HG03095 (cell line): ENCODE results near the gene FHOD3.

Source experiments
- ATAC-seq: cut with Tn5 transposase; IDR thresholded peaks from one replicate; pipeline ENCODE4 v1.9.1; 2021; ENCODE audit warnings: moderate library complexity; ENCODE audit not compliant: unreplicated experiment

The FHOD3 gene

GRCh38 chr18:36580266-36580665 is 282.8 kb downstream of the FHOD3 start:
- ATAC-seq = no peak

GRCh38 chr18:36580874-36581750 is 283.6 kb downstream of the FHOD3 start:
- ATAC-seq = no peak

GRCh38 chr18:36582988-36583745 is 285.7 kb downstream of the FHOD3 start:
- peak; percentile 86 for ATAC-seq

GRCh38 chr18:36589857-36590543 is 292.5 kb downstream of the FHOD3 start:
- ATAC-seq = no peak

- no peak for ATAC-seq
Measured at GRCh38 chr18:36590621-36591580, 293.4 kb downstream of the FHOD3 start.

GRCh38 chr18:36592282-36592681 is 294.8 kb downstream of the FHOD3 start:
- no peak for ATAC-seq

GRCh38 chr18:36593001-36593400 is 295.5 kb downstream of the FHOD3 start:
- ATAC-seq = no peak

- no peak for ATAC-seq
Measured at GRCh38 chr18:36593641-36594040, 296.1 kb downstream of the FHOD3 start.

- ATAC-seq = no peak
Measured at GRCh38 chr18:36594621-36595020, 297.1 kb downstream of the FHOD3 start.

- ATAC-seq = no peak
Measured at GRCh38 chr18:36595046-36595817, 297.7 kb downstream of the FHOD3 start.

GRCh38 chr18:36595818-36596215 is 298.3 kb downstream of the FHOD3 start:
- ATAC-seq = no peak

- no peak for ATAC-seq
Measured at GRCh38 chr18:36597636-36598035, 300.1 kb downstream of the FHOD3 start.

- no peak for ATAC-seq
Measured at GRCh38 chr18:36600548-36600947, 303.0 kb downstream of the FHOD3 start.

GRCh38 chr18:36601316-36601715 is 303.8 kb downstream of the FHOD3 start:
- no peak for ATAC-seq

GRCh38 chr18:36602071-36602470 is 304.6 kb downstream of the FHOD3 start:
- ATAC-seq = no peak

- ATAC-seq = no peak
Measured at GRCh38 chr18:36602620-36603019, 305.1 kb downstream of the FHOD3 start.

GRCh38 chr18:36608107-36608506 is 310.6 kb downstream of the FHOD3 start:
- no peak for ATAC-seq

GRCh38 chr18:36610258-36610657 is 312.7 kb downstream of the FHOD3 start:
- ATAC-seq = no peak

- no peak for ATAC-seq
Measured at GRCh38 chr18:36610661-36611060, 313.1 kb downstream of the FHOD3 start.

- no peak for ATAC-seq
Measured at GRCh38 chr18:36613069-36613468, 315.6 kb downstream of the FHOD3 start.
